RPMI7951 (cell line): ENCODE data around the gene TEK. TPM values are rescaled to one million over a fixed set of nuclear protein-coding genes. Genes with fewer than 3 reads are reported as not detected.

Experiments used
- DNase-seq: peaks from one replicate; pipeline ENCODE4 v3.0.0-alpha.2; 2012; ENCODE audit warnings: low read depth
- total RNA-seq: library from RNA; depleted of rRNA; stranded (reverse); fragments of >200 nt; shearing (Covaris generic); gene quantifications from 2 replicates; pipeline ENCODE4 v1.2.3, GENCODE V29; 2014

The TEK gene
- total RNA-seq, 1 experiment from 2014 or later = not detected

- no peak for DNase-seq
These were observed 15.1 kb downstream of the TEK start for GRCh38 chr9:27124151-27124550.

- DNase-seq = peak; percentile 89
These were observed 16.0 kb downstream of the TEK start for GRCh38 chr9:27125030-27125429.

- peak; percentile 46 for DNase-seq
These were observed 16.9 kb downstream of the TEK start for GRCh38 chr9:27125936-27126335.

DNA sequence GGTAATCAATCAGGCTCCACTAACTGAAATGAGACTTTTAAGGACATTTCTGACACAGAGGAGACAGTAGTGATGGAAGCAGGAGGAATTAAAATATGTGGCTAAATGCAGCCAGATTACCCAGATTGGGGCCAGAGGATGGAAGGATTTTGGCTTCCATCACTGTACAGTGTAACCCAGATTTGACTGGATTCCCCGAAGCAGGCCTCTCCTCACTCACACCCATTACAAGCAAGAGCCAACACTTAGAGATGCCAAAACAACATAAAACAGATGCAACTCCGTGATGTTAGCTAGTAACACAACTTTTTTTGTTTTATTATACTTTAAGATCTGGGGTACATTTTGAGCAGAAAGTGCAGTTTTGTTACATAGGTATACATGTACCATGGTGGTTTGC lies 17.6 kb downstream of the TEK start:
- no peak for DNase-seq

DNA sequence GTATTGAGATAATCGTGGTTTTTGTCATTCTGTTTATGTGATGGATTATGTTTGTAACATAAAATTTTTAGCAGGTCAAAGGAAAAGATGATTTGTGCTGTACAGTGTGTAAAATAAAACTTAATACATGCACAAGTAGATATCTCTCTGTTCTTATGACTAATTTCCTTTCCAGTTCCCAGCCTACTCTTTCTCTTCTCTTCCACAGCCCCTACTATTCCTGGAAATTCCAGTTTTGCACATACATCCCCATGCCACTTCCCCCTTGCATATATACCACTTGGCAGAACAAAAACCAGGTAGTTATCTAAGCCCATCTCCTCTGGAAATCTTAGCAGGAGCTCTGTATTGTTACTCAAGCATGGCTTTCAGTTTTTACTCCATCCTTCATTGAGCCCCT lies 20.2 kb downstream of the TEK start:
- no peak for DNase-seq

DNA sequence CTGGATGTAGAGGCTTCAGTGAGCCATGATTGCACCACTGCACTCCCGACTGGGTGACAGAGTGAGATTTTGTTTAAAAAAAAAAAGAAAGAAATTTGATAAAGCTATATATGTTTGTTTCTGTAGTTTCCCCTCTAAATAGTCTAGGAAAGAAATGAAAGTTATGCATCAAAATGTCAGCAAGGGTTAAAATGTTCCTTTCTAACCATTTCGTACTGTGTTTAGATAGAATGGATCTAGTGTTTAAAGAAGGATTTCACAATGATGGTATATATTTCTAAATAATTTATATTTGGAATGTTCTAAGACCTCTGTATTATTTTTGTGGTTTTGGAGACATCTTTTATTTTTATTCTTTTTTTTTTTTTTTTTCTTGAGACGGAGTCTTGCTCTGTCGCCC lies 22.7 kb downstream of the TEK start:
- DNase-seq = no peak

GRCh38 chr9:27133817-27134216 lies 24.8 kb downstream of the TEK start:
- DNase-seq = no peak

DNA sequence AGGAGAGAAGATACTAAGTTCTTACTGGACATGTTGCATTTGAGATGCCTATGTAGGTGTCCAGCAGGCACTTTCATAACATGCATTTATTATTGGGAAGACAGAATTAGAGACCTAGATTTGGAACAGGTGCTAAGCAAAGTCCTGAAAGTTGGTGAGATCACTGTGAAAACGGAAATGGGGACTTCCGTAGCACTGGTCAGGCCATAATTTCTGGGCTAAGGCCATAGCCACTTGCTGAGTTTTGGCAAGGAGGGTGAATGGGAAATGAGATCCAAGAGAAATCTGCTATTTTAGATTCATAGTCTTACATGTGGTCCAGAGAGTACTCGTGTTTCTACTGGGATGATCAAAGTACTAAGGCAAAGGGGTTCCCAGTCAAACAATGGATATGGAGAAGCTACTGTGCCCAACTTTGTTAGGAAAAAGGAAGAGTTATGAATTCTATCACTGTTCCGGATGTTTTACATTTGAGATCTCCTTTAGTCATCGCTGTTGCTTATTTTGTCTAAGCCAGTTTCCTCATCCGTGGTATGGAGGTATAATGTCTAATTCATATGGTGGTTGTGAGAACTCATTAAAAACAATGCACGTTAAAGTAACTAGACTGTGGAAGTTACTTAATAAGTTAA lies 33.4 kb downstream of the TEK start:
- no peak for DNase-seq

GRCh38 chr9:27145143-27145542 lies 36.1 kb downstream of the TEK start:
- DNase-seq = no peak

DNA sequence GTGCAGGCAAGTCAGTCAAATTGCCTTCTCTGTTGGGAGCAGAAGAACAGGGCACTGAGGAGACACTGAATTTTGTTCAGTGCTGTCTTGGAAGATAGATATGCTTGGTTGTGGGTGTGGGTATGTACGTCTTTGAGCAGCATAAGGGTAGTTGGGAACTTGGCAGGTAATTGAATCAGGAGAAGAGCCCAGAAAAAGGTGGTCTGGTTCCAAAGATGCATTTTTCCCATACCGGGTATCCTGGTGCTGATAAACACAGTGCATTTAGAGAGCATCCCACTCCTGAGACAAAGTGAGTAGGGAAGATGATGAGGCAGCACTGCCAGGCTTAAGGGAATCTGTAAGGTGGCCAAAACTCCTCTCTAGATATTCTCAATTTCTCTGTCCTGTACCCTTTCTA lies 40.6 kb downstream of the TEK start:
- no peak for DNase-seq

GRCh38 chr9:27150746-27151406 lies 41.9 kb downstream of the TEK start:
- peak; percentile 29 for DNase-seq

- peak; percentile 53 for DNase-seq
These were observed 42.8 kb downstream of the TEK start for GRCh38 chr9:27151693-27152404.

GRCh38 chr9:27152405-27152718 lies 43.3 kb downstream of the TEK start:
- DNase-seq = no peak

GRCh38 chr9:27154908-27155307 lies 45.9 kb downstream of the TEK start:
- DNase-seq = peak; percentile 79

DNA sequence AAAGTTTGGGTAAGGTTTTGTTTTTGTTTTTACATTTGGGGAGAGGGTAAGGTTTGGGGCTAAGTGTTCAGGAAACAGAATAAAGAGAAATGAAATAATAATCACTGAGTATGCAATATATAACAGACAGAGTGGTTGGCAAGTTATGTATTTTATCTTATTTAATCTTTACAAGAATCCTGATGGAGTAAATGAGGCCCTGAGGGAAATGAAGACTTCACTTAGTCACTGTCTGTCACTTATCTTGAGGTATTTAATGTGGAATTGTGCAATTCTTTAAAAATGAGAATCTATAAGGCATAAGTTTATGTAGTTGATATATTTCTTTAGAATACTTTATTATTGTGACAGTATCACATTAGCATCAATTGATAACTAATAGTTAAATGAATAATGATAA lies 48.1 kb downstream of the TEK start:
- DNase-seq = no peak

DNA sequence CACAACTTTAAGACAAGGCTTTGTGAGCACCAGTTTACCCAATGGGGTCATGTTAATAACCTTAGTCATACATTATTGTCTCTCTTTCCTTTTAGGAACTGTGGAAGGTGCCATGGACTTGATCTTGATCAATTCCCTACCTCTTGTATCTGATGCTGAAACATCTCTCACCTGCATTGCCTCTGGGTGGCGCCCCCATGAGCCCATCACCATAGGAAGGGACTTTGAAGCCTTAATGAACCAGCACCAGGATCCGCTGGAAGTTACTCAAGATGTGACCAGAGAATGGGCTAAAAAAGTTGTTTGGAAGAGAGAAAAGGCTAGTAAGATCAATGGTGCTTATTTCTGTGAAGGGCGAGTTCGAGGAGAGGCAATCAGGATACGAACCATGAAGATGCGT lies 48.7 kb downstream of the TEK start:
- no peak for DNase-seq

DNA sequence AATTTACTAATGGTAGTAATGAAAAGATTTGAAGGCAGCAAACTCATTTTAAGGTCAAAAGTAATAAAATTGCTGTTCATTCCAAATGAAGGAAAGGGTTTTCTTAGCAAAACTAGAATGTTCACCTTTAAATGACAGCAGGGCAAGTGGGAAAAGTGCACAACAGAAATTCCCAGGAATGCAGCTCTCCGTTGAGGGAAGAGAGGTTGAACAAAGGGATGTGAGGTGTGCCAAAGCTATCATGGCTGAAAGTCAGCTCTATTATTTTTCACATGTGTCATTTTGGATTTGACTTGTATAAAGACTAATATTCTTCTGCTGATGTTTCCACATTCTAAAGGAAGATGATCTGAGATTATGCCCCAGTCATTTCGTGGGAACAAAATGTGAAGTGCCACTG lies 51.6 kb downstream of the TEK start:
- DNase-seq = no peak

GRCh38 chr9:27162045-27162444 lies 53.0 kb downstream of the TEK start:
- no peak for DNase-seq

DNA sequence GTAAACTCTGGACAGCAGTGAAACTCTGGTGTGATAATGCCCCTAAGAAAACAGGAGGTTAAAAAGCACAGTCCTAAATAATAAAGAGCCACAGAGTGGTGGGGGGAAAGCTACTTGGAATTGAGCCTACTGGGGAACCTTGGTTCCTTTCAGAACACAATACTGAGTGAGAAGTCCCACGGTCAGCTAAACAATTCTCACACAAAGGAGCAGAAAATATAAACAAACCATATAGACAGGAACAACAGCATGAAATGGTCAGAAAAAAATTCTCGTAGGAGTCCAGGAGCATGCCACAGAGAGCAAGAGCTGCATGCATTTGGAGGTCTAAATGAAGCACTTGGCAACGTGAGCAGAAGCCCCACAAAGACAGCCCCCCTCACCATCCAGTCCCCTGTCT lies 56.0 kb downstream of the TEK start:
- DNase-seq = no peak

DNA sequence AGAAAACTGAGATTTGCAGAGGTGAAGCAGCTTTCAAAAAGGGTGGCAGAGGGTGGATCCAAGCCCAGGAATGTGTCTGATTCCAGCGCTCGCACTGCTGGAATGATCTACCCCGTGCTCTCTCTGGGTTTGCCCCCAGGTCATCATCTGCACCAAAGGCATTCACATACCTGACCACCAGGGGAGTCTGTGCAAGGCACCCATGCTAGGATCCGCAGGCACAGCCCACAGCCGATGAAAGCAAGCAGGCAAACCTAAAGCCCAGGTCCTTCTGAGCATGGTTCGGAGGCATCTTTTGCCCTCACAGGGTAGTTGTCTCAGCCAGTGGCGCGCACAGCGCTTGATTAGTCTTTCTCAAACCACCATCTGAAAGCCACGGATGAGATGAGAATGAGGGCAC lies 56.6 kb downstream of the TEK start:
- no peak for DNase-seq

GRCh38 chr9:27168496-27168895 lies 59.5 kb downstream of the TEK start:
- no peak for DNase-seq

GRCh38 chr9:27168951-27169350 lies 59.9 kb downstream of the TEK start:
- DNase-seq = no peak

DNA sequence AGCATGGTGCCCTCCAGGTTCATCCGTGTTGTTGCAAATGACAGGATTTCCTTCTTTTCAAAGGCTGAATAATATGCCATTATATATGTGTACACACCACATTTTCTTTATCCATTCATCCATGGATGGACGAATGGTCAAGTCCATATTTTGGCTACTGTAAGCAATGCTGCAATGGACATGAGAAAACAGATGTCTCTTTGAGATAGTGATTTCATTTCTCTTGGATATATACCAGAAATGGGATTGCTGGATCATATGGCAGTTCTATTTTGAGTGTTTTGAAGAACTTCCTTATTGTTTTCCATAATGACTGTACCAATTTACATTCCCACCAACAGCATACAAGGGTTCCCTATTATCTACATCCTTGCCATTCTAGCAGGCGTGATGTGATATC lies 67.9 kb downstream of the TEK start:
- peak; percentile 40 for DNase-seq
